ENCODE results near the gene IVD. TPM values are rescaled to one million over a fixed set of nuclear protein-coding genes. Genes with fewer than 3 reads are reported as not detected.

Gene IVD
- total and polyA plus RNA-seq, 4 donors: 40.3 to 156 (median 94.4) TPM

DNA sequence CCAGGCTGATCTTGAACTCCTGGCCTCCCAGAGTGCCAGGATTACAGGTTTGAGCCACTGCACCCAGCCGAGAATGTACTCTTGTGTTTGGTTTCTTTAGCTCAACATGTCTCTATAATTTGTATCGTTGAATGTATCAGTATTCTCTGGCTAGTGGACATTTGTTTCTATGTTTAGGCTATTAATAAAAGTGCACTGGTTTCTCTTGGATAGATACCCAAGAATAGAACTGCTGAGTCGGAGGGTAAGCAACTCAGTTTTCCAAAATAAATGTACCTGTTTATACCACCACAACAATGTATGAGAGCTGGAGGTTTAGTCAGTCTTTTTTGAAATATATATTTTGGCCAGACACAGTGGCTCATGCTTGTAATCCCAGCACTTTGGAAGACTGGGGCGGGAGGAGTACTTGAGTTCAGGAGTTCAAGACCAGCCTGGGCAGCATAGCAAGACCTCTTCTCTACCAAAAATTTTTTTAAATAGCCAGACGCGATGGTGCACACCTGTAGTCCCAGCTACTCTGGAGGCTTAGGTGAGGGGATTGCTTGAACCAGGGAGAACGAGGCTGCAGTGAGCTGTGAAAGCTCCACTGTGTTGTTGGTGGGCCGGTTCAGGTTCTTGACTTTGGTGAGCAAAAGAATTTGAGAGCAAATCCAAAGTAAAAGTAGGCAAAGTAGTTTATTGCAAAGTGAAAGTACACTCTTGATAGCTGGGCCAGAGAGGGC is 7.7 kb upstream of the IVD start:
- TF ChIP-seq ZBTB33 (IDR thresholded peaks at IDR 0.05) (no peak), FOXA1 (IDR thresholded peaks at IDR 0.05) (no peak), RAD21 (IDR thresholded peaks at IDR 0.05) (no peak), MAX (IDR thresholded peaks at IDR 0.05) (no peak), FOXA2 (IDR thresholded peaks at IDR 0.05) (no peak), EGR1 (IDR thresholded peaks at IDR 0.05; ENCODE audit: low read depth in 2 of 2) (no peak), HNF4A (conservative IDR thresholded peaks at IDR 0.05) (no peak), CTCF (IDR thresholded peaks at IDR 0.05; ENCODE audit: low read depth, low read length, missing input control) (no peak), JUND (IDR thresholded peaks at IDR 0.05) (no peak), SP1 (IDR thresholded peaks at IDR 0.05) (no peak), YY1 (IDR thresholded peaks at IDR 0.05) (no peak), RXRA (IDR thresholded peaks at IDR 0.05) (no peak), GABPA (IDR thresholded peaks at IDR 0.05 in 1 of 2, conservative IDR thresholded peaks at IDR 0.05 in 1 of 2) (no peak), NR2F2 (IDR thresholded peaks at IDR 0.05) (no peak), TAF1 (conservative IDR thresholded peaks at IDR 0.05) (no peak), HNF4G (IDR thresholded peaks at IDR 0.05) (no peak), ATF3 (IDR thresholded peaks at IDR 0.05) (no peak)
- TF ChIP-seq, protein P1, sequence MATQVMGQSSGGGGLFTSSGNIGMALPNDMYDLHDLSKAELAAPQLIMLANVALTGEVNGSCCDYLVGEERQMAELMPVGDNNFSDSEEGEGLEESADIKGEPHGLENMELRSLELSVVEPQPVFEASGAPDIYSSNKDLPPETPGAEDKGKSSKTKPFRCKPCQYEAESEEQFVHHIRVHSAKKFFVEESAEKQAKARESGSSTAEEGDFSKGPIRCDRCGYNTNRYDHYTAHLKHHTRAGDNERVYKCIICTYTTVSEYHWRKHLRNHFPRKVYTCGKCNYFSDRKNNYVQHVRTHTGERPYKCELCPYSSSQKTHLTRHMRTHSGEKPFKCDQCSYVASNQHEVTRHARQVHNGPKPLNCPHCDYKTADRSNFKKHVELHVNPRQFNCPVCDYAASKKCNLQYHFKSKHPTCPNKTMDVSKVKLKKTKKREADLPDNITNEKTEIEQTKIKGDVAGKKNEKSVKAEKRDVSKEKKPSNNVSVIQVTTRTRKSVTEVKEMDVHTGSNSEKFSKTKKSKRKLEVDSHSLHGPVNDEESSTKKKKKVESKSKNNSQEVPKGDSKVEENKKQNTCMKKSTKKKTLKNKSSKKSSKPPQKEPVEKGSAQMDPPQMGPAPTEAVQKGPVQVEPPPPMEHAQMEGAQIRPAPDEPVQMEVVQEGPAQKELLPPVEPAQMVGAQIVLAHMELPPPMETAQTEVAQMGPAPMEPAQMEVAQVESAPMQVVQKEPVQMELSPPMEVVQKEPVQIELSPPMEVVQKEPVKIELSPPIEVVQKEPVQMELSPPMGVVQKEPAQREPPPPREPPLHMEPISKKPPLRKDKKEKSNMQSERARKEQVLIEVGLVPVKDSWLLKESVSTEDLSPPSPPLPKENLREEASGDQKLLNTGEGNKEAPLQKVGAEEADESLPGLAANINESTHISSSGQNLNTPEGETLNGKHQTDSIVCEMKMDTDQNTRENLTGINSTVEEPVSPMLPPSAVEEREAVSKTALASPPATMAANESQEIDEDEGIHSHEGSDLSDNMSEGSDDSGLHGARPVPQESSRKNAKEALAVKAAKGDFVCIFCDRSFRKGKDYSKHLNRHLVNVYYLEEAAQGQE (IDR thresholded peaks at IDR 0.05): no peak
- H3K27me3 ChIP-seq (ENCODE audit: control insufficient read depth in 4 of 4, insufficient read depth in 4 of 4, low read length in 3 of 4): no peaks in the 10 kb centered on the region
- H3K27ac ChIP-seq (ENCODE audit: low read depth in 1 of 2, low read length in 2 of 2): no peak overlapping the region
- no peak overlapping the region for H3K4me3 ChIP-seq (ENCODE audit: low read depth in 1 of 3, low read length in 3 of 3)
- WGBS: 94% methylated on average over 8 of the region's 8 CpGs
- no peak for DNase-seq (ENCODE audit: low spot score)
- no peak overlapping the region for H3K9ac ChIP-seq (ENCODE audit: low read depth in 1 of 2, low read length in 2 of 2)
- H3K4me1 ChIP-seq (ENCODE audit: control insufficient read depth in 4 of 4, insufficient read depth in 4 of 4, low read length in 3 of 4): no peaks in the 10 kb centered on the region
- peaks cover 0 to 4% (median 2%) of the 10 kb centered on the region in 4 donors for H3K36me3 ChIP-seq (ENCODE audit: control insufficient read depth in 4 of 4, insufficient read depth in 3 of 4, low read depth in 1 of 4, low read length in 3 of 4)
- H3K9me3 ChIP-seq (ENCODE audit: control insufficient read depth in 4 of 4, low read length in 3 of 4): no peaks in the 10 kb centered on the region

Data from liver (tissue), 9 donors.